Mesenchymal stem cell (in vitro differentiated cells and primary cell): Measurements from ENCODE around the gene VPS9D1.

Experiments used
- DNase-seq: peaks from one replicate; pipeline ENCODE4 v3.0.0-alpha.2; 2013
- H2AFZ ChIP-seq: one replicate; pipeline ENCODE4 v1.6.1; 2013; ENCODE audit warnings: low read depth, mild to moderate bottlenecking, control low read depth, inconsistent platforms, low read length, moderate library complexity
- H2AK5ac ChIP-seq: 2 replicates; pipeline ENCODE4 v1.6.1; 2013; ENCODE audit warnings: low read length, moderate library complexity, mild to moderate bottlenecking, inconsistent platforms; ENCODE audit not compliant: severe bottlenecking
- H2BK120ac ChIP-seq: one replicate; pipeline ENCODE4 v1.6.1; 2013; ENCODE audit warnings: low read depth, mild to moderate bottlenecking, inconsistent platforms, low read length, moderate library complexity
- H2BK12ac ChIP-seq, 2 experiments: one replicate each; pipeline ENCODE4 v1.6.1; 2013; ENCODE audit warnings: inconsistent platforms in 2 of 2, low read length in 2 of 2, mild to moderate bottlenecking in 2 of 2, moderate library complexity in 2 of 2, control low read depth in 1 of 2
- H2BK15ac ChIP-seq: one replicate; pipeline ENCODE4 v1.6.1; 2013; ENCODE audit warnings: mild to moderate bottlenecking, low read depth, inconsistent platforms; ENCODE audit not compliant: poor library complexity, severe bottlenecking
- H2BK5ac ChIP-seq: 2 replicates; pipeline ENCODE4 v1.6.1; 2013; ENCODE audit warnings: low read depth, mild to moderate bottlenecking, low read length, control low read depth, inconsistent platforms; ENCODE audit not compliant: poor library complexity, severe bottlenecking
- H3K14ac ChIP-seq, 2 experiments: one replicate each; pipeline ENCODE4 v1.6.1; 2013; ENCODE audit warnings: inconsistent platforms in 2 of 2, low read length in 2 of 2, control low read depth in 1 of 2, mild to moderate bottlenecking in 1 of 2, moderate library complexity in 1 of 2
- H3K18ac ChIP-seq, 2 experiments: one replicate each; pipeline ENCODE4 v1.6.1; 2013; ENCODE audit warnings: inconsistent platforms in 2 of 2, low read length in 2 of 2, control low read depth in 1 of 2, low read depth in 1 of 2, mild to moderate bottlenecking in 1 of 2
- H3K23ac ChIP-seq, 2 experiments: one replicate each; pipeline ENCODE4 v1.6.1; 2013; ENCODE audit warnings: inconsistent platforms in 2 of 2, low read length in 2 of 2, mild to moderate bottlenecking in 2 of 2, moderate library complexity in 2 of 2, control low read depth in 1 of 2
- H3K27ac ChIP-seq: 2 replicates; pipeline ENCODE4 v1.5.1; 2013; ENCODE audit warnings: mild to moderate bottlenecking, moderate library complexity, low read length, control low read depth, inconsistent platforms; ENCODE audit not compliant: poor library complexity, severe bottlenecking
- H3K27me3 ChIP-seq, 2 experiments: 2 replicates each; pipeline versions ENCODE4 v1.6.1 to v1.7.0; 2013; ENCODE audit warnings: low read length in 2 of 2, mild to moderate bottlenecking in 2 of 2, moderate library complexity in 2 of 2, control low read depth in 1 of 2, inconsistent platforms in 1 of 2; ENCODE audit not compliant: control insufficient read depth in 1 of 2, insufficient read depth in 1 of 2
- H3K36me3 ChIP-seq, 2 experiments: 2 replicates each; pipeline versions ENCODE4 v1.6.1 to v1.7.0; 2013; ENCODE audit warnings: low read length in 2 of 2, control low read depth in 1 of 2, inconsistent platforms in 1 of 2, low read depth in 1 of 2, mild to moderate bottlenecking in 1 of 2; ENCODE audit not compliant: insufficient read depth in 2 of 2, control insufficient read depth in 1 of 2
- H3K4ac ChIP-seq, 2 experiments: one replicate each; pipeline ENCODE4 v1.6.1; 2013; ENCODE audit warnings: inconsistent platforms in 2 of 2, low read length in 2 of 2, mild to moderate bottlenecking in 2 of 2, moderate library complexity in 2 of 2, control low read depth in 1 of 2, low read depth in 1 of 2
- H3K4me1 ChIP-seq: 2 replicates; pipeline ENCODE4 v1.6.1; 2013; ENCODE audit warnings: low read depth, low read length, control low read depth; ENCODE audit not compliant: control insufficient read depth, insufficient read depth
- H3K4me2 ChIP-seq: 2 replicates; pipeline ENCODE4 v1.6.1; 2013; ENCODE audit warnings: low read length, mild to moderate bottlenecking, inconsistent platforms; ENCODE audit not compliant: poor library complexity, severe bottlenecking
- H3K4me3 ChIP-seq, 2 experiments: 2 replicates each; pipeline versions ENCODE4 v1.5.1 to v1.7.0; 2013; ENCODE audit warnings: low read length in 2 of 2, mild to moderate bottlenecking in 2 of 2, control low read depth in 1 of 2, low read depth in 1 of 2; ENCODE audit not compliant: insufficient read depth in 1 of 2
- H3K79me1 ChIP-seq: replicated peaks from 2 replicates; pipeline ENCODE4 v1.6.1; 2013; ENCODE audit warnings: mild to moderate bottlenecking, control low read depth, low read length, inconsistent platforms; ENCODE audit not compliant: poor library complexity, severe bottlenecking
- H3K9ac ChIP-seq: 2 replicates; pipeline ENCODE4 v1.7.0; 2013; ENCODE audit warnings: mild to moderate bottlenecking, low read length, moderate library complexity
- H3K9me3 ChIP-seq: 2 replicates; pipeline ENCODE4 v1.7.0; 2013; ENCODE audit warnings: mild to moderate bottlenecking, low read length; ENCODE audit not compliant: control insufficient read depth
- H4K8ac ChIP-seq: one replicate; pipeline ENCODE4 v1.6.1; 2013; ENCODE audit warnings: inconsistent platforms, mild to moderate bottlenecking, low read length, moderate library complexity
- H4K91ac ChIP-seq: one replicate; pipeline ENCODE4 v1.6.1; 2013; ENCODE audit warnings: mild to moderate bottlenecking, low read length, inconsistent platforms
- WGBS: methylation state at CpG from one replicate; pipeline ENCODE4 v1.1.7; 2013; ENCODE audit warnings: mixed read lengths; 5-methylcytosine and 5-hydroxymethylcytosine counted together

The VPS9D1 gene

DNA sequence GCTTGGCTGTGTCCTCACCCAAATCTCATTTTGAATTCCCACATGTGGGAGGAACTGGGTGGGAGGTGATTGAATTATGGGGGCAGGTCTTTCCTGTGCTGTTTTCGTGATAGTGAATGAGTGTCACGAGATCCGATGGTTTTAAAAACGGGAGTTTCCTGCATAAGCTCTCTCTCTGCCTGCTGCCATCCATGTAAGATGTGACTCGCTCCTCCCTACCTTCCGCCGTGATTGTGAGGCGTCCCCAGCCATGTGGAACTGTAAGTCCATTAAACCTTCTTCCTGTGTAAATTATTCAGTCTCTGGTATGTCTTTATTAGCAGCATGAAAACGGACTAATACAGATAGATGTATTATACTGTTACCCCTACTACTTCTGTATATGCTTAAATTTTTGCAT lies 59.5 kb downstream of the VPS9D1 start:
- Histone ChIP-seq H3K27ac (no peak overlapping the region), H2AFZ (no peak overlapping the region), H3K4ac (no peak overlapping the region)

DNA sequence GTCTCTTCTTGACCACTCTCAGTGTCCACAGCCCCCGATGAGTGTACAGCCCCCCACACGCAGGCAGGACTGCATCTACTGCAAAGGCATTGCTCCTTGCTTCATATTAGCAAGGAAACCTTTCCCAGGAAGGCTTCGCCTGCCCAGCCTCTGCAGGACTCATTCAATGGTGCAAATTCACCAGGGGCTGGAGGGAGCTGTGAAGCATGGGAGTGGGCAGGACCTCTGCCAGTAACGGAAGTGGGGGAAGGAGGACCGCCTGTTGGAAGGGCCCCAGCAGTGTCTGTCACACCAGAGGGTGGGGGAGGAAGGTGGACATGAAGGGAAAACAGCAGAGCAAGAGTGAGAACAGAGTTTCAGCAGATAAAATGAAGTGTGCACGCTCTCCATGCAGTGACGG lies 60.6 kb downstream of the VPS9D1 start:
- H3K23ac ChIP-seq = no peak overlapping the region
- no peak overlapping the region for H3K14ac ChIP-seq

More for the DNA sequence above, 59.5 kb downstream of the VPS9D1 start:
- peaks cover 12% of the 10 kb centered on the region for H3K4me1 ChIP-seq
- H4K91ac ChIP-seq = no peak overlapping the region
- H3K14ac ChIP-seq = no peak overlapping the region
- H3K79me1 ChIP-seq = peaks cover 24% of the 10 kb centered on the region
- no peaks in the 10 kb centered on the region for H3K27me3 ChIP-seq
- no peak overlapping the region for H3K4me2 ChIP-seq
- no peak overlapping the region for H3K23ac ChIP-seq
- DNase-seq = no peak
- H3K4me3 ChIP-seq = no peak overlapping the region
- no peak overlapping the region for H2BK12ac ChIP-seq
- H2BK120ac ChIP-seq = no peak overlapping the region
- WGBS = 99% methylated on average over 5 of the region's 9 CpGs
- no peak overlapping the region for H2AK5ac ChIP-seq
- peaks cover 36 to 37% of the 10 kb centered on the region in 2 experiments for H3K36me3 ChIP-seq
- H4K8ac ChIP-seq = no peak overlapping the region
- no peak overlapping the region for H3K9ac ChIP-seq
- no peaks in the 10 kb centered on the region for H3K9me3 ChIP-seq
- no peak overlapping the region for H2BK15ac ChIP-seq
- H2BK5ac ChIP-seq = no peak overlapping the region
- no peak overlapping the region for H3K18ac ChIP-seq

DNA sequence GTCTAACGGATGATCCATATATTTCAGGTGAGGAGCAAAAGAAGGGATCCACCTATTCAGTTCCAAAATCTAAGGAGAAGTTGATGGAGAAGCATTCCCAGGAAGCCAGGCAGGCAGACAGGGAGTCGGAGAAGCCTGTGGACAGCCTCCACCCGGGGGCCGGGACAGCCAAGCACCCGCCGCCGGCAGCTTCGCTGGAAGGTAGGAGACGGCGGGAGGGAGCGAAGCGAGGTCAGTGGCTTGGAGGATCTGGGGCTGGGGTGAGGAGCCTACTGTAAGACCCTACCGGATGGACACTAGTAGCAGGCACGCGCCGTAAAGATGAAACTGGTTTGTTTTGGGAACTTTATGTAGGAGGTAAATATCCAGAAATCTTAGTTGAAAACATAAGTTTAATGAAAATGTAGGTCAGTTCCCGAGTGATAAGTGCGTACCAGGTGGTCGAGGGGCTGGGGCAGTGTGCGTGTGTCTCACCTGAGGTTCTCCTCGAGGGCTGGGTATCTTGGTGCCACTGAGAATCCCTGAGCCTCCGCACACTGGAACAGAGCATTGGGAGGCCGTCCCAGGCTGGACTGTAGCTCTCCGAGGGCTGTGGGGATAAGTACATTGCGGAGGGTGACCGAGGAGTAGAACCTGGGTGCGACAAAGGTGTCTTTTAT lies 62.3 kb downstream of the VPS9D1 start:
- Histone ChIP-seq H2AK5ac (no peak overlapping the region), H3K9ac (peak overlapping the region; percentile 93), H2BK5ac (no peak overlapping the region), H3K79me1 (peaks cover 23% of the 10 kb centered on the region), H3K36me3 (peaks cover 28 to 34% of the 10 kb centered on the region in 2 experiments), H2BK12ac (no peak overlapping the region), H2BK120ac (no peak overlapping the region), H2AFZ (no peak overlapping the region), H3K23ac (no peak overlapping the region), H3K14ac (peak overlapping the region in 1 of 2 experiments; percentile 42), H3K4me3 (peak overlapping the region; percentile 89 to 96), H3K9me3 (no peaks in the 10 kb centered on the region), H4K91ac (no peak overlapping the region), H3K4me2 (peak overlapping the region; percentile 97), H4K8ac (no peak overlapping the region), H3K18ac (peak overlapping the region in 1 of 2 experiments; percentile 46), H2BK15ac (no peak overlapping the region), H3K27ac (peak overlapping the region; percentile 11), H3K4me1 (peaks cover 16% of the 10 kb centered on the region), H3K27me3 (no peaks in the 10 kb centered on the region), H3K4ac (peak overlapping the region in 1 of 2 experiments; percentile 87)
- WGBS = 26% methylated on average over 27 of the region's 27 CpGs
- peak; percentile 33 for DNase-seq

More for the DNA sequence above, 60.6 kb downstream of the VPS9D1 start:
- H2AK5ac ChIP-seq = no peak overlapping the region
- no peak overlapping the region for H3K4me3 ChIP-seq
- WGBS = over 99% methylated on average over 7 of the region's 7 CpGs
- DNase-seq = no peak
- no peak overlapping the region for H2BK5ac ChIP-seq
- H3K79me1 ChIP-seq = peaks cover 24% of the 10 kb centered on the region
- H3K4me2 ChIP-seq = no peak overlapping the region
- no peak overlapping the region for H4K91ac ChIP-seq
- no peaks in the 10 kb centered on the region for H3K9me3 ChIP-seq
- H3K27me3 ChIP-seq = no peaks in the 10 kb centered on the region
- H2BK15ac ChIP-seq = no peak overlapping the region
- H3K4me1 ChIP-seq = peaks cover 14% of the 10 kb centered on the region
- peaks cover 37% of the 10 kb centered on the region in 2 experiments for H3K36me3 ChIP-seq
- no peak overlapping the region for H3K9ac ChIP-seq
- H3K18ac ChIP-seq = no peak overlapping the region
- H3K4ac ChIP-seq = no peak overlapping the region
- H3K27ac ChIP-seq = no peak overlapping the region
- H2BK120ac ChIP-seq = no peak overlapping the region
- no peak overlapping the region for H2AFZ ChIP-seq
- no peak overlapping the region for H4K8ac ChIP-seq
- H2BK12ac ChIP-seq = no peak overlapping the region

DNA sequence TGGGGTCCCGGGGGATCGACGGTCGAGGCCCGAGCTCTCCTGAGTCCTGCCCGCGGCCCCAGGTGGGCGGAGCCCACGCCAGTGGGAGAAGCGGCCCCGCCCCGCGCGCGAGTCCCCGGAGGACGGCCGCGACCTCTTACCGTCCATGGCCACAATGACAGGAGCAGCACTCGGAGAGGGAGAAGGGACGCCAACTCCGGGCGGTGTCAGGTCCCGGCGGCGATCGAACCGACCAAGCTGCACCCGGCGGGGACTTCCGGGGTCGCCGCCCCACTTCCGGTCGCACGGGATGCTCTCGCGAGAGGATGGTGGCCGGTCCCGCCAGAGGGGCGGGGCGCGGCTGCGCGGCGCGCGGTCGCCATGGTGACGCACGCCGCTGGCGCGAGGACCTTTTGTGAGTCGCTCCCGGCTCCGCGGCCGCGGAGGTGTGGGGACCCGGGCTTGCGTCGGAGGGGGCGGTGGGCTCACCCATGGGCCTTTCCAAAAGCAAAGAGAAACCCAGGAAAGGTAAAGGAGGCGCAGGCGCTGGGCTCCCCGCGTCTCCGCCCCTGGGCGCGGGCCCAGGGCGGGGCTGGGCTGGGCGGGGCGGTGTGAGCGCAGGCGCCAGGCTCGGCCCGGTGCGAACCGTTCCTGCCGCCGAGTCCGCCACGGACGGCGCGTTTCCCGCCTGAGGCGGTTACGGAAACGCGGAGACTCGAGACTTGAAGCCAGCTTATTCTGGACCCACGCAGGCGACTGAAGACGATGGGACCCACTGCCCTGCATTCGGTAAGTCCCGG lies 63.1 kb downstream of the VPS9D1 start, which contains the start of the genes CHMP1A and SPATA33:
CHMP1A (minus strand) TSS at position 267 of the 779 bp plus-strand sequence; CDS start at position 147, 120 bp downstream.
SPATA33 (plus strand) TSS at position 395 of the 779 bp plus-strand sequence; CDS start at position 471, 76 bp downstream.
- Histone ChIP-seq H3K36me3 (peaks cover 27 to 30% of the 10 kb centered on the region in 2 experiments), H2BK5ac (peak within 1 kb of the TSS; percentile 52), H2AFZ (peak within 1 kb of the TSS; percentile 60), H2BK15ac (peak within 1 kb of the TSS; percentile 85), H2AK5ac (no peak within 1 kb of the TSS), H4K8ac (peak within 1 kb of the TSS; percentile 99), H2BK12ac (no peak within 1 kb of the TSS), H2BK120ac (peak within 1 kb of the TSS; percentile 71), H3K4me1 (peaks cover 16% of the 10 kb centered on the region), H3K4me2 (peak within 1 kb of the TSS; percentile 97), H4K91ac (peak within 1 kb of the TSS; percentile 98), H3K14ac (peak within 1 kb of the TSS in 1 of 2 experiments; percentile 42), H3K4ac (peak within 1 kb of the TSS; percentile 64 to 87), H3K79me1 (peaks cover 23% of the 10 kb centered on the region), H3K9me3 (no peaks in the 10 kb centered on the region), H3K23ac (peak within 1 kb of the TSS in 1 of 2 experiments; percentile 70), H3K27me3 (no peaks in the 10 kb centered on the region), H3K9ac (peak within 1 kb of the TSS; percentile 93), H3K18ac (peak within 1 kb of the TSS; percentile 94), H3K4me3 (peak within 1 kb of the TSS; percentile 89 to 96), H3K27ac (peak within 1 kb of the TSS; percentile 58)
- under 1% methylated on average over 94 of the region's 99 CpGs for WGBS
- DNase-seq = peak; percentile 85
